HFF-Myc (cell line): ENCODE data around the gene CDK5R2.

Experiments
- DNase-seq: peaks from one replicate; pipeline ENCODE4 v3.0.0-alpha.2; 2011; ENCODE audit warnings: low read depth; ENCODE audit errors: extremely low read depth
- H3K4me3 ChIP-seq: replicated peaks from 2 replicates; pipeline ENCODE4 v1.5.1; 2011; ENCODE audit warnings: low read depth, mild to moderate bottlenecking, control low read depth, low read length
- CTCF ChIP-seq: IDR thresholded peaks from 2 replicates; pipeline ENCODE4 v1.5.1; 2012; ENCODE audit warnings: mild to moderate bottlenecking, low read depth, low read length, control low read depth; ENCODE audit errors: missing control alignments

Gene CDK5R2

GRCh38 chr2:218980735-218981389, 21.4 kb downstream of the CDK5R2 start:
- TF ChIP-seq CTCF = no peak
- no peak overlapping the region for H3K4me3 ChIP-seq
- no peak for DNase-seq

- DNase-seq = no peak
- peak; percentile 7 for TF ChIP-seq CTCF
- H3K4me3 ChIP-seq = no peak overlapping the region
These were observed 22.0 kb downstream of the CDK5R2 start for GRCh38 chr2:218981390-218981880.

GRCh38 chr2:218981881-218982585, 22.6 kb downstream of the CDK5R2 start:
- no peak for TF ChIP-seq CTCF
- no peak for DNase-seq
- no peak overlapping the region for H3K4me3 ChIP-seq

GRCh38 chr2:218982586-218983262, 23.3 kb downstream of the CDK5R2 start:
- no peak for TF ChIP-seq CTCF
- no peak overlapping the region for H3K4me3 ChIP-seq
- DNase-seq = no peak

- no peak for DNase-seq
- H3K4me3 ChIP-seq = no peak overlapping the region
- TF ChIP-seq CTCF = no peak
These were observed 23.9 kb downstream of the CDK5R2 start for GRCh38 chr2:218983263-218983933.

- no peak for TF ChIP-seq CTCF
- DNase-seq = no peak
- no peak overlapping the region for H3K4me3 ChIP-seq
These were observed 24.4 kb downstream of the CDK5R2 start for GRCh38 chr2:218983934-218984238.
